IMR-90 (cell line): ENCODE measurements around the gene ARHGAP8. TPM values are rescaled to one million over a fixed set of nuclear protein-coding genes. Genes with fewer than 3 reads are reported as not detected.

Experiments used
- ATAC-seq: fragments of 200-7000 bp; cut with Tn5 transposase; 2 replicates; pipeline ENCODE4 v1.9.1; 2020; ENCODE audit warnings: low read depth, mild to moderate bottlenecking, moderate library complexity
- BruUV-seq: library from RNA; stranded (reverse); fragments of 400-500 nt; replicated peaks from 2 replicates; lab custom pipeline; 2021; lab: Mats Ljungman, UMichigan
- CTCF ChIA-PET: fragments of 300-600 bp; formaldehyde crosslinking; extraction: SDS; loops from one replicate; lab custom pipeline; 2021; ENCODE audit warnings: antibody characterized with exemption; lab: Yijun Ruan, JAX
- POLR2A ChIA-PET: fragments of 300-600 bp; sonication (Branson Sonifier 250); formaldehyde crosslinking; loops from one replicate; lab custom pipeline; 2022; ENCODE audit warnings: antibody characterized with exemption; ENCODE audit not compliant: unreplicated experiment; lab: Charles Lee
- DNase-seq: peaks from one replicate; pipeline ENCODE4 v3.0.0; 2013
- H2AFZ ChIP-seq: replicated peaks from 2 replicates; pipeline ENCODE3; 2013; ENCODE audit warnings: low read length, mild to moderate bottlenecking; ENCODE audit not compliant: poor library complexity
- H2AK5ac ChIP-seq: 2 replicates; pipeline ENCODE4 v1.6.1; 2013; ENCODE audit warnings: low read depth, low read length, inconsistent platforms
- H2AK9ac ChIP-seq: replicated peaks from 2 replicates; pipeline ENCODE3; 2013; ENCODE audit warnings: mild to moderate bottlenecking, low read depth, low read length, moderate library complexity; ENCODE audit not compliant: poor library complexity
- H2BK120ac ChIP-seq: 2 replicates; pipeline ENCODE4 v1.6.1; 2013; ENCODE audit warnings: low read depth, low read length, inconsistent platforms
- H2BK15ac ChIP-seq: 3 replicates; pipeline ENCODE4 v1.6.1; 2013; ENCODE audit warnings: low read depth, low read length, inconsistent platforms
- H2BK20ac ChIP-seq: 2 replicates; pipeline ENCODE4 v1.6.1; 2013; ENCODE audit warnings: low read depth, mild to moderate bottlenecking, inconsistent platforms, low read length, moderate library complexity
- H2BK5ac ChIP-seq: 2 replicates; pipeline ENCODE4 v1.6.1; 2013; ENCODE audit warnings: mild to moderate bottlenecking, low read depth, low read length, inconsistent platforms; ENCODE audit not compliant: poor library complexity, severe bottlenecking
- H3K14ac ChIP-seq: replicated peaks from 2 replicates; pipeline ENCODE4 v1.6.1; 2013; ENCODE audit warnings: low read depth, low read length, inconsistent platforms
- H3K18ac ChIP-seq: 2 replicates; pipeline ENCODE4 v1.6.1; 2013; ENCODE audit warnings: low read depth, low read length, control low read depth
- H3K23ac ChIP-seq: 2 replicates; pipeline ENCODE4 v1.6.1; 2013; ENCODE audit warnings: low read depth, low read length, inconsistent platforms
- H3K27ac ChIP-seq: 2 replicates; pipeline ENCODE4 v1.5.1; 2013; ENCODE audit warnings: mild to moderate bottlenecking, control low read depth, low read length; ENCODE audit not compliant: insufficient read depth
- H3K27me3 ChIP-seq: 2 replicates; pipeline ENCODE4 v1.6.1; 2013; ENCODE audit warnings: low read length; ENCODE audit not compliant: control insufficient read depth, insufficient read depth
- H3K36me3 ChIP-seq: 2 replicates; pipeline ENCODE4 v1.6.1; 2013; ENCODE audit warnings: low read length, mixed read lengths; ENCODE audit not compliant: control insufficient read depth, insufficient read depth
- H3K4ac ChIP-seq: 2 replicates; pipeline ENCODE4 v1.6.1; 2013; ENCODE audit warnings: low read depth, low read length, inconsistent platforms
- H3K4me1 ChIP-seq: 2 replicates; pipeline ENCODE4 v1.6.1; 2013; ENCODE audit warnings: low read length, mixed read lengths; ENCODE audit not compliant: control insufficient read depth, insufficient read depth
- H3K4me2 ChIP-seq: 2 replicates; pipeline ENCODE4 v1.6.1; 2013; ENCODE audit warnings: low read depth, mild to moderate bottlenecking, control low read depth, low read length, moderate library complexity
- H3K4me3 ChIP-seq: 2 replicates; pipeline ENCODE4 v1.5.1; 2013; ENCODE audit warnings: low read depth, mild to moderate bottlenecking, control low read depth, low read length, moderate library complexity; ENCODE audit not compliant: insufficient read depth
- H3K56ac ChIP-seq: 2 replicates; pipeline ENCODE4 v1.6.1; 2013; ENCODE audit warnings: low read length, inconsistent platforms; ENCODE audit not compliant: insufficient read depth; ENCODE audit errors: extremely low read depth
- H3K79me1 ChIP-seq, 2 experiments: 2 replicates each; pipeline ENCODE4 v1.6.1; 2013; ENCODE audit warnings: low read length in 2 of 2, inconsistent platforms in 1 of 2, low read depth in 1 of 2
- H3K9ac ChIP-seq: 2 replicates; pipeline ENCODE4 v1.6.1; 2013; ENCODE audit warnings: low read depth, low read length, control low read depth
- H3K9me1 ChIP-seq: 2 replicates; pipeline ENCODE4 v1.6.1; 2013; ENCODE audit warnings: low read length, inconsistent platforms; ENCODE audit not compliant: insufficient read depth
- H3K9me3 ChIP-seq: 2 replicates; pipeline ENCODE4 v1.6.1; 2013; ENCODE audit warnings: low read length; ENCODE audit not compliant: control insufficient read depth, insufficient read depth
- H4K20me1 ChIP-seq: 2 replicates; pipeline ENCODE4 v1.6.1; 2013; ENCODE audit warnings: low read length, inconsistent platforms; ENCODE audit not compliant: insufficient read depth
- H4K5ac ChIP-seq: 2 replicates; pipeline ENCODE4 v1.6.1; 2013; ENCODE audit warnings: mild to moderate bottlenecking, low read depth, low read length, control low read depth
- H4K8ac ChIP-seq, 2 experiments: 2 replicates each; pipeline ENCODE4 v1.6.1; 2013; ENCODE audit warnings: low read depth in 2 of 2, low read length in 2 of 2, control low read depth in 1 of 2, inconsistent platforms in 1 of 2
- H4K91ac ChIP-seq: 2 replicates; pipeline ENCODE4 v1.6.1; 2013; ENCODE audit warnings: low read depth, low read length, inconsistent platforms; ENCODE audit not compliant: insufficient read depth
- BHLHE40 ChIP-seq: fragments of 150-350 bp; IDR thresholded peaks from 2 replicates; pipeline ENCODE4 v1.6.1; 2016; ENCODE audit warnings: mild to moderate bottlenecking, low read depth, low read length
- CEBPB ChIP-seq: IDR thresholded peaks from 2 replicates; pipeline ENCODE4 v1.6.1; 2012; ENCODE audit warnings: low read depth, low read length, improper control_type of control experiment
- CHD1 ChIP-seq: IDR thresholded peaks from 2 replicates; pipeline ENCODE4 v1.6.1; 2012; ENCODE audit warnings: low read depth, low read length, improper control_type of control experiment
- FOS ChIP-seq: fragments of 150-350 bp; IDR thresholded peaks from 2 replicates; pipeline ENCODE4 v1.6.1; 2016; ENCODE audit warnings: low read depth, low read length
- MAZ ChIP-seq: IDR thresholded peaks from 2 replicates; pipeline ENCODE4 v1.6.1; 2012; ENCODE audit warnings: low read depth, mild to moderate bottlenecking, low read length, improper control_type of control experiment, moderate library complexity, borderline replicate concordance
- MXI1 ChIP-seq: IDR thresholded peaks from 2 replicates; pipeline ENCODE4 v1.6.1; 2012; ENCODE audit warnings: low read depth, mild to moderate bottlenecking, low read length, moderate library complexity, borderline replicate concordance
- NFE2L2 ChIP-seq: fragments of 150-350 bp; IDR thresholded peaks from 2 replicates; pipeline ENCODE4 v1.6.1; 2016; ENCODE audit warnings: low read depth, mild to moderate bottlenecking, low read length
- RCOR1 ChIP-seq: IDR thresholded peaks from 2 replicates; pipeline ENCODE4 v1.6.1; 2012; ENCODE audit warnings: mild to moderate bottlenecking, low read length, improper control_type of control experiment; ENCODE audit not compliant: insufficient replicate concordance
- SMC3 ChIP-seq: fragments of 150-350 bp; IDR thresholded peaks from 2 replicates; pipeline ENCODE4 v1.6.1; 2016; ENCODE audit warnings: low read depth, mild to moderate bottlenecking, antibody characterized with exemption, low read length, moderate library complexity
- USF2 ChIP-seq: fragments of 150-350 bp; IDR thresholded peaks from 2 replicates; pipeline ENCODE4 v1.6.1; 2017; ENCODE audit warnings: mild to moderate bottlenecking, antibody characterized with exemption, low read length, low read depth
- WGBS, 2 experiments: methylation state at CpG; one replicate each; pipeline versions ENCODE4 v1.1.5 to v1.1.7; 2013; ENCODE audit warnings: missing lambda C conversion rate in 2 of 2; ENCODE audit not compliant: insufficient read length in 1 of 2; ENCODE audit errors: extremely low coverage in 2 of 2; 5-methylcytosine and 5-hydroxymethylcytosine counted together
- dilution Hi-C: fragments of 300-500 bp; cut with HindIII; formaldehyde crosslinking; loops from one replicate; pipeline ENCODE4 v1.14.3; 2018; ENCODE audit warnings: low sequenced_read_pairs; ENCODE audit not compliant: unreplicated experiment
- in situ Hi-C: fragments of 300-500 bp; cut with MboI; formaldehyde crosslinking; loops from 3 replicates; pipeline ENCODE4 v1.14.3; 2019; ENCODE audit warnings: low sequenced_read_pairs, inconsistent platforms, mixed read lengths
- intact Hi-C: fragments of 100-400 bp; cut with micrococcal nuclease; formaldehyde crosslinking; loops from 2 replicates; pipeline ENCODE4 v1.10.0; 2022
- polyA plus RNA-seq, 3 experiments: library from polyadenylated mRNA; depleted of rRNA; stranded (reverse); fragments of >200 nt; gene quantifications; 2 replicates each; pipeline ENCODE4 v1.2.3, GENCODE V29; 2012; ENCODE audit warnings: low replicate concordance in 1 of 3
- total RNA-seq: library from RNA; depleted of rRNA; stranded (reverse); fragments of >200 nt; gene quantifications from 2 replicates; pipeline ENCODE4 v1.2.3, GENCODE V29; 2012
- TF ChIP-seq, protein P1 (sequence below): fragments of 150-350 bp; IDR thresholded peaks from 2 replicates; pipeline ENCODE4 v1.6.1; 2016; ENCODE audit warnings: low read depth, mild to moderate bottlenecking, low read length, moderate library complexity, borderline replicate concordance

ARHGAP8 gene
- total and polyA plus RNA-seq, 2 of the 4 experiments (the other 2 are of a cell fraction), result 0.18 to 0.21 TPM

GRCh38 chr22:44793106-44793505 is 40.7 kb downstream of the ARHGAP8 start:
- in situ Hi-C loops (no loop called here), intact Hi-C loops (no loop called here), dilution Hi-C loops (no loop called here)
- ChIA-PET CTCF (no interaction called here), POLR2A (no interaction called here)
- Histone ChIP-seq H3K9me3 (no peaks in the 10 kb centered on the region), H3K14ac (no peak overlapping the region), H3K27ac (no peak overlapping the region), H4K91ac (no peak overlapping the region), H3K23ac (no peak overlapping the region), H3K36me3 (no peaks in the 10 kb centered on the region), H2AK5ac (no peak overlapping the region), H3K4me1 (no peaks in the 10 kb centered on the region), H4K5ac (no peak overlapping the region), H3K4me3 (no peak overlapping the region), H2AFZ (no peak overlapping the region), H2AK9ac (no peak overlapping the region), H3K9me1 (no peaks in the 10 kb centered on the region), H3K4ac (no peak overlapping the region), H2BK120ac (no peak overlapping the region), H3K79me1 (no peaks in the 10 kb centered on the region), H3K56ac (no peak overlapping the region), H2BK15ac (no peak overlapping the region), H4K20me1 (no peaks in the 10 kb centered on the region), H4K8ac (no peak overlapping the region), H2BK20ac (no peak overlapping the region), H2BK5ac (no peak overlapping the region), H3K9ac (no peak overlapping the region), H3K27me3 (peaks cover 30% of the 10 kb centered on the region), H3K4me2 (no peak overlapping the region), H3K18ac (no peak overlapping the region)
- DNase-seq (no peak), ATAC-seq (no peak)
- WGBS, 2 experiments, result no CpG with 5 or more reads among the region's 10 CpGs
- TF ChIP-seq NFE2L2 (no peak), USF2 (no peak), FOS (no peak), SMC3 (no peak), BHLHE40 (no peak), MXI1 (no peak), MAZ (no peak), CEBPB (no peak), RCOR1 (no peak), CHD1 (no peak)
- TF ChIP-seq, protein P1, sequence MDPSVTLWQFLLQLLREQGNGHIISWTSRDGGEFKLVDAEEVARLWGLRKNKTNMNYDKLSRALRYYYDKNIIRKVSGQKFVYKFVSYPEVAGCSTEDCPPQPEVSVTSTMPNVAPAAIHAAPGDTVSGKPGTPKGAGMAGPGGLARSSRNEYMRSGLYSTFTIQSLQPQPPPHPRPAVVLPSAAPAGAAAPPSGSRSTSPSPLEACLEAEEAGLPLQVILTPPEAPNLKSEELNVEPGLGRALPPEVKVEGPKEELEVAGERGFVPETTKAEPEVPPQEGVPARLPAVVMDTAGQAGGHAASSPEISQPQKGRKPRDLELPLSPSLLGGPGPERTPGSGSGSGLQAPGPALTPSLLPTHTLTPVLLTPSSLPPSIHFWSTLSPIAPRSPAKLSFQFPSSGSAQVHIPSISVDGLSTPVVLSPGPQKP, result no peak
- BruUV-seq, result no TSS peak
